HEK293 (cell line): ENCODE results near the gene DPYSL3.

Experiments used
- KLF1 ChIP-seq: fragments of 450-650 bp; formaldehyde crosslinking; IDR thresholded peaks from 2 replicates; pipeline ENCODE4 v1.5.1; 2016; ENCODE audit warnings: missing biosample characterization, missing genetic modification characterization
- ZBTB17 ChIP-seq: fragments of 450-650 bp; formaldehyde crosslinking; IDR thresholded peaks from 2 replicates; pipeline ENCODE4 v1.5.1; 2016; ENCODE audit warnings: missing biosample characterization, missing genetic modification characterization
- ZNF501 ChIP-seq: fragments of 450-650 bp; formaldehyde crosslinking; IDR thresholded peaks from 2 replicates; pipeline ENCODE4 v1.5.1; 2016; ENCODE audit warnings: missing biosample characterization, missing genetic modification characterization
- TF ChIP-seq, protein P1 (sequence below): fragments of 450-650 bp; formaldehyde crosslinking; IDR thresholded peaks from 2 replicates; pipeline ENCODE4 v1.5.1; 2016; ENCODE audit warnings: missing biosample characterization, missing genetic modification characterization
- TF ChIP-seq, protein P2 (sequence below): fragments of 450-650 bp; formaldehyde crosslinking; IDR thresholded peaks from 2 replicates; pipeline ENCODE4 v1.5.1; 2016; ENCODE audit warnings: missing biosample characterization, missing genetic modification characterization, low read depth

DNA sequence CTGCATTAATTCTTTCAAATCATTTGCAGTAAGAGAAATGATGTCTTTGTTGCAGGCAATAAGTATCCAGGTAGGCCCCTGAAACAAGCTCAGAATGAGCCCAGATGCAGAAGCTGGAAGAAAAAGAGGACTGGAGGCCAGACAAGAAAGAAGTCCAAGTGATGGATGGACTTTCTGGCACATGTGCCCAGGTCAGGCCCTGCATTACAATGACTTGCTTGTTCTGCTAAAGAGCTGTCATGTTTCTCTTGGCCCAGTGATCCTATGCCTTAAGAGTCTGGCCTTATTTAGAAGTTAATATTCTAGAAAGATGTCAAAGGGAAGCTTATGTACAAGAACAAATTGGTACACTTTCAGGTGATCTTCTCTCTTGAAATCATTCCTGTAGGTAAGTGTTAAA is 64.8 kb downstream of the DPYSL3 start:
- TF ChIP-seq, protein P1, sequence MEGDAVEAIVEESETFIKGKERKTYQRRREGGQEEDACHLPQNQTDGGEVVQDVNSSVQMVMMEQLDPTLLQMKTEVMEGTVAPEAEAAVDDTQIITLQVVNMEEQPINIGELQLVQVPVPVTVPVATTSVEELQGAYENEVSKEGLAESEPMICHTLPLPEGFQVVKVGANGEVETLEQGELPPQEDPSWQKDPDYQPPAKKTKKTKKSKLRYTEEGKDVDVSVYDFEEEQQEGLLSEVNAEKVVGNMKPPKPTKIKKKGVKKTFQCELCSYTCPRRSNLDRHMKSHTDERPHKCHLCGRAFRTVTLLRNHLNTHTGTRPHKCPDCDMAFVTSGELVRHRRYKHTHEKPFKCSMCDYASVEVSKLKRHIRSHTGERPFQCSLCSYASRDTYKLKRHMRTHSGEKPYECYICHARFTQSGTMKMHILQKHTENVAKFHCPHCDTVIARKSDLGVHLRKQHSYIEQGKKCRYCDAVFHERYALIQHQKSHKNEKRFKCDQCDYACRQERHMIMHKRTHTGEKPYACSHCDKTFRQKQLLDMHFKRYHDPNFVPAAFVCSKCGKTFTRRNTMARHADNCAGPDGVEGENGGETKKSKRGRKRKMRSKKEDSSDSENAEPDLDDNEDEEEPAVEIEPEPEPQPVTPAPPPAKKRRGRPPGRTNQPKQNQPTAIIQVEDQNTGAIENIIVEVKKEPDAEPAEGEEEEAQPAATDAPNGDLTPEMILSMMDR (tag by site-specific recombination) = no peak
- TF ChIP-seq ZNF501 (tag by site-specific recombination) (no peak), KLF1 (no peak), ZBTB17 (tag by site-specific recombination) (no peak)
- TF ChIP-seq, protein P2, sequence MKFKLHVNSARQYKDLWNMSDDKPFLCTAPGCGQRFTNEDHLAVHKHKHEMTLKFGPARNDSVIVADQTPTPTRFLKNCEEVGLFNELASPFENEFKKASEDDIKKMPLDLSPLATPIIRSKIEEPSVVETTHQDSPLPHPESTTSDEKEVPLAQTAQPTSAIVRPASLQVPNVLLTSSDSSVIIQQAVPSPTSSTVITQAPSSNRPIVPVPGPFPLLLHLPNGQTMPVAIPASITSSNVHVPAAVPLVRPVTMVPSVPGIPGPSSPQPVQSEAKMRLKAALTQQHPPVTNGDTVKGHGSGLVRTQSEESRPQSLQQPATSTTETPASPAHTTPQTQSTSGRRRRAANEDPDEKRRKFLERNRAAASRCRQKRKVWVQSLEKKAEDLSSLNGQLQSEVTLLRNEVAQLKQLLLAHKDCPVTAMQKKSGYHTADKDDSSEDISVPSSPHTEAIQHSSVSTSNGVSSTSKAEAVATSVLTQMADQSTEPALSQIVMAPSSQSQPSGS (tag by site-specific recombination) = no peak
